Daoy (cell line): ENCODE data around the gene MUL1. TPM values are rescaled to one million over a fixed set of nuclear protein-coding genes. Genes with fewer than 3 reads are reported as not detected.
"Not testable (repeated sequence)": the region's sequence is repeated elsewhere in the genome, so short reads cannot be mapped to it uniquely, and the experiment has no call there.

Experiments
- DNase-seq: peaks from one replicate; pipeline ENCODE4 v3.0.0-alpha.2; 2015; ENCODE audit warnings: low read depth
- total RNA-seq: library from RNA; depleted of rRNA; stranded (reverse); fragments of >200 nt; shearing (Covaris generic); gene quantifications from 2 replicates; pipeline ENCODE4 v1.2.3, GENCODE V29; 2014

MUL1 gene
- total RNA-seq, 1 experiment from 2014 or later: 52.6 TPM

- no peak for DNase-seq
Observed at GRCh38 chr1:20511518-20512428, 3.8 kb upstream of the MUL1 start.

GRCh38 chr1:20508411-20508771 lies 440 bp upstream of the MUL1 start:
- no peak for DNase-seq

- DNase-seq: no peak
Observed at GRCh38 chr1:20507248-20507563, 745 bp downstream of the MUL1 start.

- DNase-seq: no peak
Observed at GRCh38 chr1:20505488-20505887, 2.5 kb downstream of the MUL1 start.

GRCh38 chr1:20500716-20501115 lies 7.2 kb downstream of the MUL1 start:
- no peak for DNase-seq

GRCh38 chr1:20499718-20500117 lies 8.2 kb downstream of the MUL1 start:
- no peak for DNase-seq

GRCh38 chr1:20499105-20499504 lies 8.8 kb downstream of the MUL1 start:
- no peak for DNase-seq

GRCh38 chr1:20498116-20498515 lies 9.8 kb downstream of the MUL1 start:
- DNase-seq: no peak

- DNase-seq: no peak
Observed at GRCh38 chr1:20497506-20497905, 10.4 kb downstream of the MUL1 start.

- DNase-seq: not testable (repeated sequence)
Observed at GRCh38 chr1:20496725-20497383, 11.1 kb downstream of the MUL1 start.

- peak; percentile 93 for DNase-seq
Observed at GRCh38 chr1:20496241-20496661, 11.7 kb downstream of the MUL1 start.

- no peak for DNase-seq
Observed at GRCh38 chr1:20495661-20496060, 12.3 kb downstream of the MUL1 start.

GRCh38 chr1:20494609-20495311 lies 13.2 kb downstream of the MUL1 start:
- peak; percentile 84 for DNase-seq

GRCh38 chr1:20493839-20494608 lies 13.9 kb downstream of the MUL1 start:
- DNase-seq: peak; percentile 93

GRCh38 chr1:20493309-20493708 lies 14.6 kb downstream of the MUL1 start:
- DNase-seq: no peak

GRCh38 chr1:20492751-20493150 lies 15.2 kb downstream of the MUL1 start:
- no peak for DNase-seq

- no peak for DNase-seq
Observed at GRCh38 chr1:20491866-20492265, 16.1 kb downstream of the MUL1 start.

GRCh38 chr1:20491178-20491577 lies 16.8 kb downstream of the MUL1 start:
- DNase-seq: no peak

GRCh38 chr1:20487236-20487590 lies 20.7 kb downstream of the MUL1 start:
- DNase-seq: no peak

GRCh38 chr1:20486457-20487235 lies 21.3 kb downstream of the MUL1 start:
- DNase-seq: peak; percentile 53
